Uterus (tissue), 4 donors: Measurements from ENCODE around the gene MACROH2A2. TPM values are rescaled to one million over a fixed set of nuclear protein-coding genes. Genes with fewer than 3 reads are reported as not detected.

Source experiments
- DNase-seq, 2 donors: peaks; one replicate each; pipeline ENCODE4 v3.0.0-alpha.2; 2019 to 2020
- H3K27ac ChIP-seq, 2 donors: fragments of 200-600 bp; sonication (generic); 1 replicate in 1 of 2; 2 replicates in 1 of 2; pipeline ENCODE4 v1.5.1; 2016 to 2018
- H3K27me3 ChIP-seq, 2 donors: fragments of 200-600 bp; sonication (generic); one replicate each; pipeline ENCODE4 v1.5.1; 2018 to 2019; ENCODE audit warnings: control low read depth in 1 of 2
- H3K36me3 ChIP-seq, 2 donors: fragments of 200-600 bp; sonication (generic); one replicate each; pipeline ENCODE4 v1.5.1; 2019; ENCODE audit warnings: control low read depth in 1 of 2
- H3K4me1 ChIP-seq, 2 donors: fragments of 200-600 bp; sonication (generic); one replicate each; pipeline ENCODE4 v1.5.1; 2018 to 2019; ENCODE audit warnings: control low read depth in 1 of 2
- H3K4me3 ChIP-seq, 2 donors: fragments of 200-600 bp; sonication (generic); 1 replicate in 1 of 2; 2 replicates in 1 of 2; pipeline ENCODE4 v1.5.1; 2018 to 2019; ENCODE audit warnings: mild to moderate bottlenecking in 1 of 2
- H3K9me3 ChIP-seq, 2 donors: fragments of 200-600 bp; sonication (generic); one replicate each; pipeline ENCODE4 v1.5.1; 2019; ENCODE audit warnings: control low read depth in 1 of 2
- POLR2A ChIP-seq, 2 donors: fragments of 450-650 bp; IDR thresholded peaks; one replicate each; pipeline ENCODE4 v1.6.1; 2016; ENCODE audit warnings: antibody characterized with exemption in 2 of 2, mild to moderate bottlenecking in 1 of 2, moderate library complexity in 1 of 2
- intact Hi-C: fragments of 100-400 bp; cut with DNase I; formaldehyde crosslinking; loops from one replicate; pipeline ENCODE4 v1.15.1; 2023; ENCODE audit warnings: low total_unique reads
- total RNA-seq, 4 donors: library from RNA; depleted of rRNA in 3 of 4; stranded (reverse); fragments of >200 nt in 3 of 4; gene quantifications; one replicate each; pipeline versions ENCODE4 v1.1.0 to v1.2.4, GENCODE V29; 2014 to 2023
- TF ChIP-seq, protein P1 (sequence below), 4 experiments: fragments of 200-600 bp in 2 of 4; fragments of 450-650 bp in 2 of 4; sonication (generic) in 2 of 4; IDR thresholded peaks; one replicate each; pipeline ENCODE4 v1.5.1; 2016 to 2019; ENCODE audit warnings: antibody characterized with exemption in 4 of 4, mild to moderate bottlenecking in 2 of 4, moderate library complexity in 1 of 4
- donor health status: DM: yes; HTN: yes; CAD: no.

The MACROH2A2 gene
- total RNA-seq, 4 donors from 2014 or later, result 1.8 to 35.0 (median 9.4) TPM

DNA sequence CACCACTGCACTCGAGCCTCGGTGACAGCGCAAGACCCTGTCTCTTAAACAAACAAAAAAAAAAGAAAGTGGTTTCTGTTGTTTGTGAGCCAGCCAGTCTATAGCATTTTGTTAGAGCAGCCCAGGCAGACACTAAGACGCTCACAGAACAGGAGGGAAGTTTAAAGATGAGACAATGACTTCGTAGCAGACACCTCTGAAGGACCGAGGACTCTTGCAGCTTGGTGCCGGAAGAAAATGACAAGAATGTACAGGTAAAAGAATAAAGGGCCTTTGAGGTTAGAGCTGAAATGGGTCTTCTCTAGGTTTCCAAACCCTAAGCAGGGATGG, 39.7 kb downstream of the MACROH2A2 start:
- intact Hi-C loops, result no loop called here
- Histone ChIP-seq H3K36me3 (no peaks in the 10 kb centered on the region), H3K27ac (no peak overlapping the region)

GRCh38 chr10:70093335-70093944, 40.8 kb downstream of the MACROH2A2 start:
- TF ChIP-seq, protein P1, sequence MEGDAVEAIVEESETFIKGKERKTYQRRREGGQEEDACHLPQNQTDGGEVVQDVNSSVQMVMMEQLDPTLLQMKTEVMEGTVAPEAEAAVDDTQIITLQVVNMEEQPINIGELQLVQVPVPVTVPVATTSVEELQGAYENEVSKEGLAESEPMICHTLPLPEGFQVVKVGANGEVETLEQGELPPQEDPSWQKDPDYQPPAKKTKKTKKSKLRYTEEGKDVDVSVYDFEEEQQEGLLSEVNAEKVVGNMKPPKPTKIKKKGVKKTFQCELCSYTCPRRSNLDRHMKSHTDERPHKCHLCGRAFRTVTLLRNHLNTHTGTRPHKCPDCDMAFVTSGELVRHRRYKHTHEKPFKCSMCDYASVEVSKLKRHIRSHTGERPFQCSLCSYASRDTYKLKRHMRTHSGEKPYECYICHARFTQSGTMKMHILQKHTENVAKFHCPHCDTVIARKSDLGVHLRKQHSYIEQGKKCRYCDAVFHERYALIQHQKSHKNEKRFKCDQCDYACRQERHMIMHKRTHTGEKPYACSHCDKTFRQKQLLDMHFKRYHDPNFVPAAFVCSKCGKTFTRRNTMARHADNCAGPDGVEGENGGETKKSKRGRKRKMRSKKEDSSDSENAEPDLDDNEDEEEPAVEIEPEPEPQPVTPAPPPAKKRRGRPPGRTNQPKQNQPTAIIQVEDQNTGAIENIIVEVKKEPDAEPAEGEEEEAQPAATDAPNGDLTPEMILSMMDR (IDR thresholded peaks at IDR 0.05), result no peak
- no peak for TF ChIP-seq POLR2A (IDR thresholded peaks at IDR 0.05)
- Histone ChIP-seq H3K27ac (no peak overlapping the region), H3K4me3 (no peak overlapping the region), H3K27me3 (no peaks in the 10 kb centered on the region), H3K36me3 (no peaks in the 10 kb centered on the region), H3K4me1 (no peaks in the 10 kb centered on the region), H3K9me3 (no peaks in the 10 kb centered on the region)
- intact Hi-C loops, result no loop called here
- no peak for DNase-seq

More for the DNA sequence above, 39.7 kb downstream of the MACROH2A2 start:
- no peaks in the 10 kb centered on the region for H3K9me3 ChIP-seq
- no peaks in the 10 kb centered on the region for H3K27me3 ChIP-seq
- TF ChIP-seq POLR2A (IDR thresholded peaks at IDR 0.05), result no peak
- TF ChIP-seq, protein P1 (IDR thresholded peaks at IDR 0.05), result no peak
- H3K4me1 ChIP-seq, result no peaks in the 10 kb centered on the region
- H3K4me3 ChIP-seq, result no peak overlapping the region
- no peak for DNase-seq

- no peaks in the 10 kb centered on the region for H3K27me3 ChIP-seq
- no peaks in the 10 kb centered on the region for H3K36me3 ChIP-seq
- no peak for TF ChIP-seq POLR2A (IDR thresholded peaks at IDR 0.05)
- TF ChIP-seq, protein P1 (IDR thresholded peaks at IDR 0.05), result no peak
- no peaks in the 10 kb centered on the region for H3K4me1 ChIP-seq
- H3K9me3 ChIP-seq, result no peaks in the 10 kb centered on the region
- DNase-seq, result no peak
- intact Hi-C loops, result no loop called here
- no peak overlapping the region for H3K4me3 ChIP-seq
- H3K27ac ChIP-seq, result no peak overlapping the region
Measured at GRCh38 chr10:70094250-70094649, 41.6 kb downstream of the MACROH2A2 start.

GRCh38 chr10:70096016-70096704, 43.5 kb downstream of the MACROH2A2 start:
- Histone ChIP-seq H3K4me1 (no peaks in the 10 kb centered on the region), H3K4me3 (no peak overlapping the region), H3K27ac (no peak overlapping the region), H3K36me3 (no peaks in the 10 kb centered on the region), H3K27me3 (no peaks in the 10 kb centered on the region), H3K9me3 (no peaks in the 10 kb centered on the region)
- TF ChIP-seq, protein P1 (IDR thresholded peaks at IDR 0.05), result no peak
- TF ChIP-seq POLR2A (IDR thresholded peaks at IDR 0.05), result no peak
- DNase-seq, result no peak
- intact Hi-C loops, result no loop called here

DNA sequence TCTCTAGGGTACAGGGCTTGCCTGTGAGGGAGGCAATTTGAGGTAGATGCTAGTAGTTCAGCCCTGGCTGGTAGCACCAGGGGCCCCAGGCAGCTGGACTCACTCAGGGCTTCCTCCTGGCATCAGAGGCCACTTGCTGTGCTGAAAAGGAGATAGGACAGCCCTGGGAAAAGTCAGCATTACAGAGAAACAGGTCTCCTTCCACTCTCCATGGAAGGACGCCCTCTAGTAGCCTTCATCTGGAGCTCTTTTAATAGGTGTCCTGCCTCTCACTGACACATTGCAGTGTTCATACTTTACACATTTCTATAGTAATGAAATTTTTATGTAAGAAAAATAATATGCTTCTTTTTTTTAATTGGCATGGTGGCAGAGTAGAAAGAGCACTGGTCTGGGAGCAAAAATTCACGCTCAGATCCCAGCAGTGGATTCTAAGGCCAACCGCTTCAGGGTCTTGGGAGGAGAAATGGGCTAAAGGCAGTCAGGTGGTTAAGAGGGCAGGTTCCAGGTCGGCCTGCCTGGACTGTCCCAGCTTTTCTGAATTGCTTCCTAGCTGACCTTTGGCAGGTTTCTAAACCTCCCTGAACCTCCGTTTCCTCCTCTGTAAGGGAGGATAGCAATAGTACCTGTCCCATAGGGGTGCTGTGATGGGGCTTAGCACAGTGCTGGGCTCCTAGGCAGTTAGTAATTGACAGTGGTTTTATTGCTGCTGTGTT, 44.2 kb downstream of the MACROH2A2 start:
- no peaks in the 10 kb centered on the region for H3K27me3 ChIP-seq
- DNase-seq, result no peak
- intact Hi-C loops, result no loop called here

More for the DNA sequence above, 44.2 kb downstream of the MACROH2A2 start:
- Histone ChIP-seq H3K4me3 (no peak overlapping the region), H3K36me3 (no peaks in the 10 kb centered on the region), H3K27ac (no peak overlapping the region), H3K4me1 (no peaks in the 10 kb centered on the region), H3K9me3 (no peaks in the 10 kb centered on the region)
- TF ChIP-seq, protein P1 (IDR thresholded peaks at IDR 0.05), result no peak
- TF ChIP-seq POLR2A (IDR thresholded peaks at IDR 0.05), result no peak
